NCI-H2107 treated with DMSO at 0.1 percent for 48 hours (cell line): ENCODE measurements around the gene KRT81.
"Not testable (repeated sequence)": the region's sequence is repeated elsewhere in the genome, so short reads cannot be mapped to it uniquely, and the experiment has no call there.

ENCODE experiments used
- DNase-seq: peaks from one replicate; lab custom pipeline; 2025; ENCODE audit not compliant: unreplicated experiment; lab: John Stamatoyannopoulos, UW

Gene KRT81

DNA sequence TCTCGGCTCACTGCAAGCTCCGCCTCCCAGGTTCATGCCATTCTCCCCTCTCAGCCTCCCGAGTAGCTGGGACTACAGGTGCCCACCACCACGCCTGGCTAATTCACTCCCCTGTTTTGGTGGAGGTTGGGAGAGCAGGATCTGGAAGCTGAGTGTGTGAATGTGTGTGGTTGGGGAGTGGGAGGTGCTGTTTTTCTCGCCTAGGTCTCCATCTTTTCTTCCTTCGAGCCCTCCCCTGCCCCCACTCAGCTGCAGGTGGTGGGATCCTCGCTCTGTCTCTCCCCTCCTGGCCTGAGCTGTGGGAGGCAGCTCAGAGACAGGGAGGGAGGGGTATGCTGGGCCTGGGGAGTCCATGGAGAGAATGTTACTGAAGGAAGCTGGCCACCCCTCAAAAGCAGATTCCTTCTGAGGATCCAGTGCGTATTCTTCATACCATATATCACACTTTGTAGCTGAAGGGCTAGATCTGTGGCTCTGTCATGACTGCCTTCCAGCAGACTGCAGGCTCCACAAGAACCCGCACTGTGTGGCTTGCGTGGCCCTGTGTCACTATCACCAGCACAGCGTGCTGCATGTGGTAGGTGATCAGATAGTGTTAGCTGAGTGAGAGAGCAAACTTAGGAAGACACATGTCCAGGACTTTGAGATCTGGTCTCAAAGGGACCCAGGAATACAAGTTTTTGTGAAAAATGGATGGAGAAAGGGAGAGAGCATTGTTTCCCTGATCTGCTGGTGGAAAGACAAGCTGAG lies 27.1 kb upstream of the KRT81 start:
- no peak for DNase-seq

DNA sequence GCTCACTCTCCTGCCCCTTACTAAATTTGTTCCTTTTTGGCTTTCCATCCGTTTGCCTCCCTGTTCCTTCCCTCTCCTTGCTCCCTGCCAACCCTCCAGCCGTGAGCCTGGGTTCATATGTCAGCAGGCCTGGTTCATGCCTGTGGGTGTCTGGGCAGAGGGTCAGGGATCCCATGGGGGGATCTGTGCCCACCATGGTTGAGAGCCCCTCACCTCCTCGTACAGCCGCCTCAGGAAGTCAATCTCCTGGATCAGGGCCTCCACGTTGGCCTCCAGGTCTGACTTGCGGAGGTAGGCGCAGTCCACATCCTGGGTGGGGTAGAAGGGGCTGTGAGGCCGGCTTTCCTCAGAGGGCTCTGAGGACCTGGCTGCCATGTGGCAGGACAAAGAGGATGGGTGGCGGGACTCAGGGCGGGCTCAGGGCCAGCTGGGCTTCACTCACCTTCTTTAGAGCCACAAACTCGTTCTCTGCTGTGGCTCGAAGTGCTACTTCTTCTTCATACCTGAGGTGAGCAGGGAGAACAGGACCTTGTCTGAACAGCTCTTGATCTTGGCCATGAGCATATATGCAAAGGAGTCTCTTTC lies 26.2 kb upstream of the KRT81 start:
- DNase-seq = no peak

DNA sequence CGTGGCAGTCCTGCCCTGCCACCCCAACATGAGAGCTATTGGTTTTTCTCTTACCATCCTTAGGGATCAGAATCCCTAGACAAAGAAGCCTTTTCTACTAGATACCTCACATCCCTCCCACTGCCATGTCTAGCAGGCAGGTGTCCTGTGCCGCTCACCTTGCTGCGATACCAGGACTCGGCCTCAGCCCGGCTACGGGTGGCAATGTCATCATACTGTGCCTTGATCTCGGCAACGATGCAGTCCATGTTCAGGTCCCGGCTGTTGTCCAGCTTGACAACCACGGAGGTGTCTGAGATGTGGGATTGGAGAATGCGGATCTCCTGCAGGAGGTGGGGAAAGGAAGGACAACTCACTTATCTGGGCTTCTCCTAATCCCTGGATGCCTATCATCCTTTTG lies 25.4 kb upstream of the KRT81 start:
- no peak for DNase-seq

DNA sequence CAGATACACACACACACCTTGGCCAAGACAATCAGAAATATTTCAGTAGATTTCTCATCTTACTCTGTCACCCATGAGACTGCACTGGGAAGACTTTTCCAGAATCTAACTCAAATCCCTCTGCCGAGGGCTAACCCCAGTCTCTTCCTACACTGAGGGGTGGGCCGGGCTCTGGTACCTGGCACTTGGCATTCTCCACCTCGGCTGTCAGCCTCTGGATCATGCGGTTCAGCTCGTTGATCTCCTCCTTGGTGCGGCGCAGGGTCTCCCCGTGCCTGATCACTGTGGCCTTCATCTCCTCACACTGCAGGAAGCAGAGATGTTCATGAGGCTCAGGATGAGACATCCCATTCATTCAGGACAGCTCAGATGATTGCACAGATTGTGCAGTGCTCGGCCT lies 25.0 kb upstream of the KRT81 start:
- DNase-seq = no peak

DNA sequence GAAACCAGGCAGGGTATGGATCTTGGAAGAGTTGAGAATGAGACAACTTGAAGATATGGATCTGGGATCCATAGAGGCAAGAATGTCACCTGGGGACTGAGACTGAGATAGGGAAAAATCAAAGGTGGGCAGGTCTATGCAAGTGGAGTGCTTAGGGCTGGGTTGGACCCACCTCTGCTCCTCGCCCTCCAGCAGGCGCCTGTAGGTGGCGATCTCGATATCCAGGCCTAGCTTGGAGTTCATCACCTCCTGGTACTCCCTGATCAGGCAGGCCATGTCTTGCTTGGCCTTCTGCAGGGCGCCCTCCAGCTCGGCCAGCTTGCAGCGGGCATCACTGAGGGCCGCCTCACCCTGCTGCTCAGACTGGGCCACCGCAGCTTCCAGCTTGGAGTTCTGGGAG lies 24.4 kb upstream of the KRT81 start:
- DNase-seq = not testable (repeated sequence)

DNA sequence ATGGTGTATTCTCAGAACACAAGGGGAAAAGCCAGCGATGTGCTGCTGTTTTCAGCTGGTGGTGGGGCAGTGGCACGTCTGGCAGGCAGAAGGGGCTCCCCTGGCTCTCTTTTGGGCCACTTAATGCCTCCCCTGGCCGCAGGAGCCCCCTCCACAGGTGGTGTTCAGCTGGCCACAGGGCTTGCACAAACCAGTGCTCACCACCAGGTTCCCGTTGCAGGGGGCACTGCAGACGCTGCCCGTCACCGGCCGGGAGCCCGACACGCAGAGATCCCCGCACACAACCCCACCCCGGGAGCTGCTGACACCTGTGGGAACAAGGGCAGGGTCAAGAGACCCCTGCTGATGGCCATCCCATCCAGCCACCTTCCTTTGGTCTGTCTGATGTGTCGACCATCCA lies 23.2 kb upstream of the KRT81 start:
- no peak for DNase-seq

DNA sequence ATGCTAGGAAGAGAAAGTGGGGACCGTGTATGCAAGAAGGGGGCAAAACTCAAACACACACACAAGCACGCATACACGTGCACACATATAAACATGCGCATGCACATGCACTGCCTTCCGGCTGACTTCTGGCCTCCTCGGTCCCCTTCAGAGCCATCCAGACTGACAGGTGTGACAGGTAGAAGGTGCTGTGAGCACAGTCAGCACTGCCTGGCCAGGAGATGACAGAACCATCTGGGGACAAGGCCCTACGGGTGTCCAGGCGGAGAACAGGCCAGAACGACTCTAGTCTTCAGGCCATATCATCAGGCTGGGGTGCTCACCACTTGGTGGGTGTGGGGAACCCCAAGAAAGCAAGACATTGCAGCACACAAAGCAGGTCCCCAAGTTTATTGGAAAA lies 22.6 kb upstream of the KRT81 start:
- DNase-seq = no peak

DNA sequence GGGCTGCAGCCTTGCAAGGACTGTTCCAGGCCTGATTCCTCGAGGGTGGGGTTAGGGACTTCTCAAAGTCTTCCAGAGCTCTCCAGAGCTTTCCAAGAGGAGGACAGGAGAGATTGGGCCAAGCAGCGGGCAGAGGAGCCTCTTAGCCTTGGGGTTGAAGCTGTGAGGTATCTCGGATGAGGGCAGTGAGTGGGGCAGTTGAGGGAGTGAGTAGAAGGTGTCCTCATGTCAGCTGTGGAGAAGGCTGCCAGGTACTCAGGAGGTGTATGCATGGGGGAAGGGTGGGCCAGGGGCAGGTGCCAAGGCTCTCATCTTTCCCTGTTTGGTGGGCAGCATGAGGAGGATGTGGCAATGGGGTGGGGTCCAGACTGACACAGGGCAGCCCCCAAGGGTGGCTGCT lies 22.1 kb upstream of the KRT81 start:
- DNase-seq = no peak

DNA sequence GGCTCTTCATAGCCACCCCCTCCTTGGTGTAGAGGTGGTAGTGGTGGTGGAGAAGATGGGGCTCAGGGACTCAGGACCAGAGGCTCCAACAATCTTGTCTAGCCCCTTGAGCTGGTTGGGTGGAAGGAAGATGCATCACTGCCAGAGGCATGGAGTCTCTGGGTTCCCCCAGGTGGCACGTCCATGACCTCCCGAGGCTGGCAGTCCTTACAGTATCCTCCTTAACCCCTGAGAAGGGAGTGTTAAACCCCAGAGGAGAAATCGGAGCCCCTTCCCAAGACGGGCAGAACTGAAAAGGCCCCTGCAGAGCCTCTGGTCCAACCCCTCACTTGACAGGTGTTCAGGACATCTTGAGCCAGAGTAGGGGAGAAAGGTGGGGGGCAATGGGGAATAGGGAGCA lies 20.8 kb upstream of the KRT81 start:
- no peak for DNase-seq

DNA sequence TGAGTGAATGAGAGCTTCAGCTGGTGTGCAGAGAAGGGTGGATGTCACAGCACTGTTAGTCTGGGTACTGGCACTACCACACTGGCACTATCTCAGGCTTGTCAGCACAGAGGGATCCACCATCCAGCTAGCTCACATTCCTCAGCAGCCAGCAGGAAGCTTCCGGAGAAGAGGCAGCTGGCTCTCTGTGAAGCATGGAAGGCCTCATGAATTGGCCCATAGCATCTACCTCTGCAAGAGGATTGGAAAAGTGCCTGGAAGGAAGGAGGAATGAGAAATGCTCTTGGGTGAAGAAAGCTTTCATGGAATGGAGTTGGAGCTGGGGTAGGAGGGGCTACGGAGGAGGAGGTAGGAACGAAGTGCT lies 19.9 kb upstream of the KRT81 start:
- no peak for DNase-seq

DNA sequence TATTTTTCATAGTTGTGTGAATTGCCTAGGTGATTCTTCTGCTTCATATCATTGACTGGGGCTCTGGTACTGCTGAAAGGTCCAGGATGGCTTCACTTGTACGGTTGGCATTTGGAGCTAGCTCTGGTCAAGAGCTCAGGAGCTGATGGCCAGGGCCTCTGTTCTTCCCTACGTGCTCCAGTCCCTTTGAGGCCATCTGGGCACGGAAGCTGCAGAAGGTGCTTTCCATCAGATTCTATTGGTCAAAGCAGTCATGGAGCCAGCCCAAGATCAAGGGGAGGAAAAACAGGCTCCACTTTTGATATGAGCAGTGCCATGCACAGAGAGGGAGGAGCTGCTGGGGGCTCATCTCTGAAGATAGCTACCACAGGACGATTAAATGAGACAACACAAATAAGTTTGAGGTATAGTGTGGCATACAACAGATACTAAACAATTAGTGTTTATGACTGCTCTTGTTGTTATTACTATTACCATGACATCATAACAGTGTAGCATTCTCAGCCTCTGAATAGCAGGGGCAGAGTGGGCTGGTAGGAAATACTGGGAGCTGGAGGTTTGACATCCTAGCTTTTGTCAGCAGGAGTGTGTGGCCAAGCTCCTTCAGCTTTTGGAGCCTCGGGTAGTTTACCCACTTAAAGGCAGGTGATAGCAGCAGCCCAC lies 19.4 kb upstream of the KRT81 start:
- DNase-seq = peak; percentile 84

DNA sequence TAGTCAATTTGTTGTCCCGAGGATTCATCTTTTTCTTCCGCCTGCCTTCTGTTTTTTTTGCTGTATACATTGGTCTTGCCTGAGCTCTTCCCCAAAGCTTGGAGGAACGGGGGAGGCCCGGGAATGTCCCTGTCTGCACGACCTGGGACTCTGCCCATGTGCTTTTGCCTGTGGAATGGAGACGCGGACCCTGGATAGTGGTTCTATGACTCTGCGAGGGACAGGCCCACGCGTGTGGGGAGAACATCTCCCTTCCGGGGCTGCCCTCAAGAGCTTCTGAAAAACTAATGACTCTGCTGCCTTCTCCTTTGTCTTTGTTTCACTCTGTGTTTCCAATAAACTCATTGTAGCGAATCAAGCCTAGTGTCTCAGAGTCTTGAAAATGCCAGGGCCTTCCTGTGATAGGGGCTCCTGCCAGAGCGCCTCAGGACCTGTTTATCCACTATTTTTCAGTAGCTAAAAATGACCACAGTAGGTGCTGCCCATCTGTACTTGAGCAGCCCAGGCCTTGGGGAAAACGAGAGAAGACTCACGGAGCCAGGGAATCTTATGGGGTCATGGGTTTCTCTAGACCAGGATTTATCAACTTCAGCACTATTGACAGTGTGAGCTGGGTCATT lies 17.6 kb upstream of the KRT81 start:
- DNase-seq = no peak

DNA sequence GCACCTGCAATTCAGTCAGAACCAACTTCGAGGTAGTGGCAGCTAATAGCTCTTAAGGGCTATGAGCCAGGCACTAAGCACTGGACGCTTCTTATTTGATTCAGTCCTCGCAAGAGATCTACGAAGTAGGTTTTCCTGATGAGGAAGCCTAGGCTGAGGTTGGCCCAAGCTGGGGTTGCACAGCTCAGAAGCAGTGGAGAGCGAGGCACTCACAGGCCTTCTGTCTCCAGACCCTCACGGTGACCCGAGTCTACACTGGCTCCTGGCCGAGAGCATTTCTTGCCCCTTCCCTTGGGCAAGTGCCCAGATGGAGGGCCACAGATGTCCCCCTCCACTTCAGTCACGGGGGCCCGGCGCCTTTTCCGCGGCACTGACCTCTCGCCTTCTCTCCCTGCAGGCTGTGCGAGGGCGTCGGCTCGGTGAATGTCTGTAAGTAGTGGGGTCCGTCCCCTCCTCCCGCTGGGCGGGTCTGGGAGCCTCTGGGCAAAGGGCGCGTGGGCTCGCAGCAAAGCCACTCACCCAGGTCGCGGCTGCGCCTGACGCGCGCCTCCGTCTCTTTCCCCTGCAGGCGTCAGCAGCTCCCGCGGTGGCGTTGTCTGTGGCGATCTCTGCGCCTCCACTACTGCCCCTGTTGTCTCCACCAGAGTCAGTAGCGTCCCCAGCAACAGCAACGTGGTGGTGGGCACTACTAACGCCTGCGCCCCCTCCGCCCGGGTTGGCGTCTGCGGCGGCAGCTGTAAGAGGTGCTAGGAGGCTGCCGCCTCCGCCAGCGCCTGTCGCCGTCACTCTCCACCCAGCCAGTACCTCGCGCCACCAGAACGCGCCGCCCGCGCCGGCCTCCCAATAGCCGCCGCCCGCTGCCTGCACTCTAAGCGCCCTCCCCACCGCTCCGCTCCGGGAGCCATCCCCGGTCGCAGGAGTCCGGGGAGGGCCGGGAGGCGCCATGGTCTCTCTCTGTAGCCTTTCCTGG lies 16.8 kb upstream of the KRT81 start:
- DNase-seq = no peak

DNA sequence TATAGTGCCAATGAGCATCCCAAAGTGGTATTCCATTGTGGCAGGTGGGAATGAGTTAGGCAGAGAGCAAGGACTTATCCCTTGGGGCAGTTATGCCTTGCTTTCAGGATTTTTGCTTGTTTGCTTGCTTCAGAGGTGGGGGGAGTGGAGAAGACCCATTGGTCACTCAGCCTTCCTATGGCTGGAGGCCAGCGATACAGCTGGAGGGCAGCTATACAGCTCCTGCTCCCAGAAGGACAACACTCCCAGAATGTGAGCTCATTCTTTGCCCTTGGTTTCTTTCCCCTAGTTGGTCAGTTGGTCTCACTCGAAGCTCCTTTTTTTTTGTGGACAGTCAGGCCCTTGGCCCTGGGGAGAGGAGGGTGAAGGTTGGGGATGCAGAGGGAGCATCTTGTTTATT lies 15.4 kb upstream of the KRT81 start:
- DNase-seq = no peak

DNA sequence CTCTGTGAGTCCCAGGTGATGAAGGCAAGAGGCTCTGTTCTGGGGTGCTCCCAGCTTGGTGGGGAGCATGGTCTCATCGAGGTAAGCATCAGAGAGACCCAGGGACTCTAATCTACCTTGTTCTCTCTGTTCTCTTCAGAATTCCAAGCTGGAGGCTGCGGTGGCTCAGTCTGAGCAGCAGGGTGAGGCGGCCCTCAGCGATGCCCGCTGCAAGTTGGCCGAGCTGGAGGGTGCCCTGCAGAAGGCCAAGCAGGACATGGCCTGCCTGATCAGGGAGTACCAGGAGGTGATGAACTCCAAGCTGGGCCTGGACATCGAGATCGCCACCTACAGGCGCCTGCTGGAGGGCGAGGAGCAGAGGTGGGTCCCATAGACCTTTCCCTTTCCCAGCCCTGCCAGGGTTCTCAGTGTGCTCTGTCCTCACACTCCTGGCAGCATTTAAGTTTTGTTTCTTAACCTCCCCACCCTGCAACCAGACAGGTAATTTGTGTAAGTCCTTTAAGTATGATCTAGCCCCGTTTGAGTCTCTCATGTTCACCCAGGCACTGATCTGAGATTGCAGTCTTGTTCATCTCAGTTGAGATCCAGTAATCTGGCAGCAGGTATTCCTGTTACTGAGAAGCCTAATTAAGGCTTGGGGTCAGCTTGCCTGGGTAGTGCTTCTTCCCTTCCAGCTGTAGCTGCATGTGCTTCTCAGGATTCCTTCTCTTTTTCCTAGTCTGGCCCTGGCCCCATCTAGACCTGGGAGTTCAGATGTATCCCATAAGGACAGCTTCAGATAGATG lies 14.8 kb upstream of the KRT81 start:
- DNase-seq = no peak

DNA sequence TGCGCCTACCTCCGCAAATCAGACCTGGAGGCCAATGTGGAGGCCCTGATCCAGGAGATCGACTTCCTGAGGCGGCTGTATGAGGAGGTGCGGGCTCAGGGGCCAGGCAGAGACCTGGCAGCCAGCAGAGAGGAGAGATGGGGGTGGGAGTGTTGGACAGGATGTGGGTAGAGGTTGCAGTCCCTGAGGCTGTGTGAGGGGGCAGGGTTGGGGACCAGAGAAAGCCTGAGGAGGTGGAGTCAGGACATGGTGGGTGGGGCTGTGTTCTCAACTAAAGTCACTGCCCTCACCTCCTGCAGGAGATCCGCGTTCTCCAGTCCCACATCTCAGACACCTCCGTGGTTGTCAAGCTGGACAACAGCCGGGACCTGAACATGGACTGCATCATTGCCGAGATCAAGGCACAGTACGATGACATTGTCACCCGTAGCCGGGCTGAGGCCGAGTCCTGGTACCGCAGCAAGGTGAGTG lies 13.6 kb upstream of the KRT81 start:
- DNase-seq = not testable (repeated sequence)

DNA sequence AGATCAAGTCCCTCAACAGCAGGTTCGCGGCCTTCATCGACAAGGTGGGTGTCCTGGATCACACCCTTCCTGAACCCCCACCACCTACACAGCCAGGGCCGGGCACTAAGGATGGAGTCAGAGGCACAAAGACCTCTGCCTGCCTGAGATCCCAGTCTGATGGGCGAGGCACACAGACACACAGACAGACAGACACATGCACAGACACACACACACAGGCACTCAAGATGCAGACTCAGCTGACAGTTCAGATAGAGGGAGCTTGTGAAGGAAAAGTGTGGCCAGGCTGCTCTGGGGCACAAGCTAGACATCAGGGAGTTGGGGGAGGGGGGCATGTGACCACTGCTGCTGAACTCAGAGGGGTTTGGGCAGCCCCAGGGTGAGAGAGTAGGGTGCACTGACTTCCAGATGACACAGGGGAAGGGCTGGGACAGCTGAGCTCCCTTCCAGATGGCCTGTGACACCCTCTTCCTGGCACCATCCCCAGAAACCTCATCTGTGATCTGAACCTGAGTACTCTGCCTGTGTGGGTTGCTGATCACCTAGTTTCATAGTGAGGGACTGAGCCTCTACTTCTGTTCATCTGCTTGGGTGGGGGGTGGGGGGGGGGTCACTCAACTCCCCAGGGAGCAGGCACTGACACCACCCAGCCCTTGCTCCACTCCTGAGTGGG lies 11.0 kb upstream of the KRT81 start:
- DNase-seq = not testable (repeated sequence)

DNA sequence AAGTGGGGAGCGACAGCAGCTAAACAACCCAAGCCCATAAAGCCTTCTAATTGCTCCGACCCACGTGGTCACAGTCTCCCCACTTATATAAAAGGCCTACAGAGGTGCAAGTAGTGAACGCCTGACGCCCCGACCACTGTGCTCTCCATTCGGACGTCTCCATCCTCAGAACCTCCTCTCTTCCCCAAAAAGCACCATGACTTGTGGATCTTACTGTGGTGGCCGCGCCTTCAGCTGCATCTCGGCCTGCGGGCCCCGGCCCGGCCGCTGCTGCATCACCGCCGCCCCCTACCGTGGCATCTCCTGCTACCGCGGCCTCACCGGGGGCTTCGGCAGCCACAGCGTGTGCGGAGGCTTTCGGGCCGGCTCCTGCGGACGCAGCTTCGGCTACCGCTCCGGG lies 10.4 kb upstream of the KRT81 start:
- not testable (repeated sequence) for DNase-seq
